Peyer's patch (tissue), 4 donors: ENCODE results near the gene AR. TPM values are rescaled to one million over a fixed set of nuclear protein-coding genes. Genes with fewer than 3 reads are reported as not detected.

Source experiments
- DNase-seq, 3 donors: peaks; one replicate each; pipeline ENCODE4 v3.0.0-alpha.2; 2017 to 2019
- H3K27ac ChIP-seq, 4 donors: fragments of 200-600 bp; sonication (generic); one replicate each; pipeline ENCODE4 v1.5.1; 2016 to 2019
- H3K27me3 ChIP-seq, 2 donors: fragments of 200-600 bp; sonication (generic); one replicate each; pipeline ENCODE4 v1.5.1; 2019
- H3K36me3 ChIP-seq, 3 donors: fragments of 200-600 bp; sonication (generic); one replicate each; pipeline ENCODE4 v1.5.1; 2016 to 2019
- H3K4me1 ChIP-seq, 4 donors: fragments of 200-600 bp; sonication (generic); one replicate each; pipeline ENCODE4 v1.5.1; 2016 to 2019
- H3K4me3 ChIP-seq, 4 donors: fragments of 200-600 bp; sonication (generic); 1 replicate in 3 of 4; 2 replicates in 1 of 4; pipeline ENCODE4 v1.5.1; 2016 to 2019; ENCODE audit warnings: mild to moderate bottlenecking in 1 of 4
- H3K9me3 ChIP-seq, 4 donors: fragments of 200-600 bp; sonication (generic); one replicate each; pipeline ENCODE4 v1.5.1; 2016 to 2019; ENCODE audit warnings: mild to moderate bottlenecking in 1 of 4
- POLR2A ChIP-seq, 2 donors: fragments of 450-650 bp; IDR thresholded peaks; one replicate each; pipeline ENCODE4 v1.5.1; 2017; ENCODE audit warnings: antibody characterized with exemption in 2 of 2, mild to moderate bottlenecking in 2 of 2, moderate library complexity in 2 of 2
- total RNA-seq, 4 donors: library from RNA; depleted of rRNA; stranded (reverse); fragments of >200 nt; gene quantifications; one replicate each; pipeline ENCODE4 v1.1.0, GENCODE V29; 2016
- TF ChIP-seq, protein P1 (sequence below), 6 experiments: fragments of 450-650 bp in 4 of 6; fragments of 200-600 bp in 2 of 6; sonication (generic) in 1 of 6; IDR thresholded peaks; one replicate each; pipeline ENCODE4 v1.5.1; 2017 to 2019; ENCODE audit warnings: antibody characterized with exemption in 6 of 6, mild to moderate bottlenecking in 3 of 6, moderate library complexity in 1 of 6

Gene AR
- total RNA-seq, 4 donors from 2014 or later, result 0.70 to 2.5 (median 1.2) TPM

DNA sequence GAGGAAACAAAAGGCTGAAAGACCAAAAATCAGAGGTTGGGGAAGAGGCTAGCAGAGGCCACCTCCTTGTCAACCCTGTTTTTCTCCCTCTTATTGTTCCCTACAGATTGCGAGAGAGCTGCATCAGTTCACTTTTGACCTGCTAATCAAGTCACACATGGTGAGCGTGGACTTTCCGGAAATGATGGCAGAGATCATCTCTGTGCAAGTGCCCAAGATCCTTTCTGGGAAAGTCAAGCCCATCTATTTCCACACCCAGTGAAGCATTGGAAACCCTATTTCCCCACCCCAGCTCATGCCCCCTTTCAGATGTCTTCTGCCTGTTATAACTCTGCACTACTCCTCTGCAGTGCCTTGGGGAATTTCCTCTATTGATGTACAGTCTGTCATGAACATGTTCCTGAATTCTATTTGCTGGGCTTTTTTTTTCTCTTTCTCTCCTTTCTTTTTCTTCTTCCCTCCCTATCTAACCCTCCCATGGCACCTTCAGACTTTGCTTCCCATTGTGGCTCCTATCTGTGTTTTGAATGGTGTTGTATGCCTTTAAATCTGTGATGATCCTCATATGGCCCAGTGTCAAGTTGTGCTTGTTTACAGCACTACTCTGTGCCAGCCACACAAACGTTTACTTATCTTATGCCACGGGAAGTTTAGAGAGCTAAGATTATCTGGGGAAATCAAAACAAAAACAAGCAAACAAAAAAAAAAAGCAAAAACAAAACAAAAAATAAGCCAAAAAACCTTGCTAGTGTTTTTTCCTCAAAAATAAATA is 179.9 kb downstream of the AR start:
- DNase-seq, result no peak
- Histone ChIP-seq H3K4me1 (no peaks in the 10 kb centered on the region), H3K36me3 (no peaks in the 10 kb centered on the region), H3K27me3 (no peaks in the 10 kb centered on the region), H3K4me3 (no peak overlapping the region), H3K9me3 (no peaks in the 10 kb centered on the region), H3K27ac (no peak overlapping the region)
- no peak for TF ChIP-seq POLR2A (IDR thresholded peaks at IDR 0.05)
- TF ChIP-seq, protein P1, sequence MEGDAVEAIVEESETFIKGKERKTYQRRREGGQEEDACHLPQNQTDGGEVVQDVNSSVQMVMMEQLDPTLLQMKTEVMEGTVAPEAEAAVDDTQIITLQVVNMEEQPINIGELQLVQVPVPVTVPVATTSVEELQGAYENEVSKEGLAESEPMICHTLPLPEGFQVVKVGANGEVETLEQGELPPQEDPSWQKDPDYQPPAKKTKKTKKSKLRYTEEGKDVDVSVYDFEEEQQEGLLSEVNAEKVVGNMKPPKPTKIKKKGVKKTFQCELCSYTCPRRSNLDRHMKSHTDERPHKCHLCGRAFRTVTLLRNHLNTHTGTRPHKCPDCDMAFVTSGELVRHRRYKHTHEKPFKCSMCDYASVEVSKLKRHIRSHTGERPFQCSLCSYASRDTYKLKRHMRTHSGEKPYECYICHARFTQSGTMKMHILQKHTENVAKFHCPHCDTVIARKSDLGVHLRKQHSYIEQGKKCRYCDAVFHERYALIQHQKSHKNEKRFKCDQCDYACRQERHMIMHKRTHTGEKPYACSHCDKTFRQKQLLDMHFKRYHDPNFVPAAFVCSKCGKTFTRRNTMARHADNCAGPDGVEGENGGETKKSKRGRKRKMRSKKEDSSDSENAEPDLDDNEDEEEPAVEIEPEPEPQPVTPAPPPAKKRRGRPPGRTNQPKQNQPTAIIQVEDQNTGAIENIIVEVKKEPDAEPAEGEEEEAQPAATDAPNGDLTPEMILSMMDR (IDR thresholded peaks at IDR 0.05), result no peak

DNA sequence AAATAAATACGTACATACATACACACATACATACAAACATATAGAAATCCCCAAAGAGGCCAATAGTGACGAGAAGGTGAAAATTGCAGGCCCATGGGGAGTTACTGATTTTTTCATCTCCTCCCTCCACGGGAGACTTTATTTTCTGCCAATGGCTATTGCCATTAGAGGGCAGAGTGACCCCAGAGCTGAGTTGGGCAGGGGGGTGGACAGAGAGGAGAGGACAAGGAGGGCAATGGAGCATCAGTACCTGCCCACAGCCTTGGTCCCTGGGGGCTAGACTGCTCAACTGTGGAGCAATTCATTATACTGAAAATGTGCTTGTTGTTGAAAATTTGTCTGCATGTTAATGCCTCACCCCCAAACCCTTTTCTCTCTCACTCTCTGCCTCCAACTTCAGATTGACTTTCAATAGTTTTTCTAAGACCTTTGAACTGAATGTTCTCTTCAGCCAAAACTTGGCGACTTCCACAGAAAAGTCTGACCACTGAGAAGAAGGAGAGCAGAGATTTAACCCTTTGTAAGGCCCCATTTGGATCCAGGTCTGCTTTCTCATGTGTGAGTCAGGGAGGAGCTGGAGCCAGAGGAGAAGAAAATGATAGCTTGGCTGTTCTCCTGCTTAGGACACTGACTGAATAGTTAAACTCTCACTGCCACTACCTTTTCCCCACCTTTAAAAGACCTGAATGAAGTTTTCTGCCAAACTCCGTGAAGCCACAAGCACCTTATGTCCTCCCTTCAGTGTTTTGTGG is 180.7 kb downstream of the AR start:
- no peak for DNase-seq
- H3K36me3 ChIP-seq, result no peaks in the 10 kb centered on the region
- no peaks in the 10 kb centered on the region for H3K27me3 ChIP-seq
- no peaks in the 10 kb centered on the region for H3K4me1 ChIP-seq
- no peaks in the 10 kb centered on the region for H3K9me3 ChIP-seq
- no peak overlapping the region for H3K4me3 ChIP-seq
- no peak overlapping the region for H3K27ac ChIP-seq
- no peak for TF ChIP-seq POLR2A (IDR thresholded peaks at IDR 0.05)
- TF ChIP-seq, protein P1 (IDR thresholded peaks at IDR 0.05), result no peak

DNA sequence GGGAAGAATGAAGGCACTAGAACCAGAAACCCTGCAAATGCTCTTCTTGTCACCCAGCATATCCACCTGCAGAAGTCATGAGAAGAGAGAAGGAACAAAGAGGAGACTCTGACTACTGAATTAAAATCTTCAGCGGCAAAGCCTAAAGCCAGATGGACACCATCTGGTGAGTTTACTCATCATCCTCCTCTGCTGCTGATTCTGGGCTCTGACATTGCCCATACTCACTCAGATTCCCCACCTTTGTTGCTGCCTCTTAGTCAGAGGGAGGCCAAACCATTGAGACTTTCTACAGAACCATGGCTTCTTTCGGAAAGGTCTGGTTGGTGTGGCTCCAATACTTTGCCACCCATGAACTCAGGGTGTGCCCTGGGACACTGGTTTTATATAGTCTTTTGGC is 181.7 kb downstream of the AR start:
- no peaks in the 10 kb centered on the region for H3K4me1 ChIP-seq
- no peaks in the 10 kb centered on the region for H3K9me3 ChIP-seq
- H3K4me3 ChIP-seq, result no peak overlapping the region
- H3K36me3 ChIP-seq, result no peaks in the 10 kb centered on the region
- H3K27ac ChIP-seq, result no peak overlapping the region
- TF ChIP-seq, protein P1 (IDR thresholded peaks at IDR 0.05), result no peak
- no peak for TF ChIP-seq POLR2A (IDR thresholded peaks at IDR 0.05)
- no peak for DNase-seq
- no peaks in the 10 kb centered on the region for H3K27me3 ChIP-seq

DNA sequence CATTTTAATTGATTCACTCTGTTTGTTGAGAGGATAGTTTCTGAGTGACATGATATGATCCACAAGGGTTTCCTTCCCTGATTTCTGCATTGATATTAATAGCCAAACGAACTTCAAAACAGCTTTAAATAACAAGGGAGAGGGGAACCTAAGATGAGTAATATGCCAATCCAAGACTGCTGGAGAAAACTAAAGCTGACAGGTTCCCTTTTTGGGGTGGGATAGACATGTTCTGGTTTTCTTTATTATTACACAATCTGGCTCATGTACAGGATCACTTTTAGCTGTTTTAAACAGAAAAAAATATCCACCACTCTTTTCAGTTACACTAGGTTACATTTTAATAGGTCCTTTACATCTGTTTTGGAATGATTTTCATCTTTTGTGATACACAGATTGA is 182.2 kb downstream of the AR start:
- TF ChIP-seq, protein P1 (IDR thresholded peaks at IDR 0.05), result no peak
- no peak for TF ChIP-seq POLR2A (IDR thresholded peaks at IDR 0.05)
- DNase-seq, result no peak
- Histone ChIP-seq H3K4me3 (no peak overlapping the region), H3K9me3 (no peaks in the 10 kb centered on the region), H3K27me3 (no peaks in the 10 kb centered on the region), H3K4me1 (no peaks in the 10 kb centered on the region), H3K36me3 (no peaks in the 10 kb centered on the region), H3K27ac (no peak overlapping the region)

DNA sequence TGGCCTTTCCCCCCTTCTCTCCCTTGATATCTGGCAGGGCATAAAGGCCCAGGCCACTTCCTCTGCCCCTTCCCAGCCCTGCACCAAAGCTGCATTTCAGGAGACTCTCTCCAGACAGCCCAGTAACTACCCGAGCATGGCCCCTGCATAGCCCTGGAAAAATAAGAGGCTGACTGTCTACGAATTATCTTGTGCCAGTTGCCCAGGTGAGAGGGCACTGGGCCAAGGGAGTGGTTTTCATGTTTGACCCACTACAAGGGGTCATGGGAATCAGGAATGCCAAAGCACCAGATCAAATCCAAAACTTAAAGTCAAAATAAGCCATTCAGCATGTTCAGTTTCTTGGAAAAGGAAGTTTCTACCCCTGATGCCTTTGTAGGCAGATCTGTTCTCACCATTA is 183.8 kb downstream of the AR start:
- H3K4me1 ChIP-seq, result no peaks in the 10 kb centered on the region
- no peak for DNase-seq
- no peaks in the 10 kb centered on the region for H3K27me3 ChIP-seq
- no peak for TF ChIP-seq POLR2A (IDR thresholded peaks at IDR 0.05)
- TF ChIP-seq, protein P1 (IDR thresholded peaks at IDR 0.05), result no peak
- no peak overlapping the region for H3K27ac ChIP-seq
- H3K36me3 ChIP-seq, result no peaks in the 10 kb centered on the region
- H3K4me3 ChIP-seq, result no peak overlapping the region
- H3K9me3 ChIP-seq, result no peaks in the 10 kb centered on the region
